HepG2 (cell line): ENCODE measurements around the gene BRCA1. TPM values are rescaled to one million over a fixed set of nuclear protein-coding genes. Genes with fewer than 3 reads are reported as not detected.

Experiments
- DNMT1 ChIP-seq: sonication (generic); formaldehyde crosslinking; IDR thresholded peaks from 2 replicates; pipeline ENCODE4 v1.5.1; 2020; ENCODE audit warnings: mild to moderate bottlenecking, missing genetic modification reagents
- FOSL2 ChIP-seq: sonication (generic); formaldehyde crosslinking; IDR thresholded peaks from 2 replicates; pipeline ENCODE4 v1.4.0; 2020; ENCODE audit warnings: missing genetic modification reagents
- GATA4 ChIP-seq: sonication (generic); IDR thresholded peaks from 2 replicates; pipeline ENCODE4 v1.6.1; 2016; ENCODE audit warnings: antibody characterized with exemption, low read depth, borderline replicate concordance
- MED8 ChIP-seq: sonication (generic); formaldehyde crosslinking; IDR thresholded peaks from 2 replicates; pipeline ENCODE4 v1.8.1; 2023; ENCODE audit warnings: mild to moderate bottlenecking, missing genetic modification reagents; ENCODE audit not compliant: insufficient replicate concordance
- MTF2 ChIP-seq: sonication (generic); formaldehyde crosslinking; IDR thresholded peaks from 2 replicates; pipeline ENCODE4 v1.5.0; 2020; ENCODE audit warnings: missing genetic modification reagents, borderline replicate concordance
- RORA ChIP-seq: sonication (generic); formaldehyde crosslinking; IDR thresholded peaks from 2 replicates; pipeline ENCODE4 v1.5.0; 2020; ENCODE audit warnings: mild to moderate bottlenecking, missing genetic modification reagents, moderate library complexity
- ZNF543 ChIP-seq: sonication (generic); formaldehyde crosslinking; IDR thresholded peaks from 2 replicates; pipeline ENCODE4 v1.4.0; 2020; ENCODE audit warnings: mild to moderate bottlenecking, missing genetic modification reagents
- ZNF749 ChIP-seq: sonication (generic); formaldehyde crosslinking; IDR thresholded peaks from 2 replicates; pipeline ENCODE4 v1.8.0; 2022; ENCODE audit warnings: mild to moderate bottlenecking, missing genetic modification reagents, moderate library complexity, borderline replicate concordance
- ZNF841 ChIP-seq: sonication (generic); formaldehyde crosslinking; IDR thresholded peaks from 2 replicates; pipeline ENCODE4 v1.8.1; 2023; ENCODE audit warnings: missing genetic modification reagents, borderline replicate concordance
- polyA plus RNA-seq, 8 experiments: library from polyadenylated mRNA; depleted of rRNA in 3 of 8; stranded (reverse) in 7 of 8; unstranded in 1 of 8; fragments of >200 nt; fragmentation: Illumina TruSeq in 4 of 8; extraction: Trizol in 4 of 8; gene quantifications; 2 replicates each; pipeline versions ENCODE4 v1.2.1 to v1.2.3, GENCODE V29; 2011 to 2016; ENCODE audit warnings: low read depth in 4 of 8, missing spikeins in 1 of 8, mixed read lengths in 1 of 8; ENCODE audit not compliant: insufficient read depth in 1 of 8
- total RNA-seq, 5 experiments: library from RNA; depleted of rRNA; stranded (reverse); fragments of >200 nt; fragmentation: Illumina TruSeq; extraction: Trizol; gene quantifications; 2 replicates each; pipeline ENCODE4 v1.2.3, GENCODE V29; 2016; ENCODE audit warnings: low read depth in 1 of 5
- TF ChIP-seq, protein P1 (sequence below): sonication (generic); formaldehyde crosslinking; conservative IDR thresholded peaks from 2 replicates; pipeline ENCODE4 v1.8.0; 2022; ENCODE audit warnings: low read depth, missing genetic modification reagents
- TF ChIP-seq, protein P2 (sequence below): sonication (generic); formaldehyde crosslinking; IDR thresholded peaks from 2 replicates; pipeline ENCODE4 v1.4.0; 2020; ENCODE audit warnings: missing genetic modification reagents, mild to moderate bottlenecking, borderline replicate concordance
- TF ChIP-seq, protein P3 (sequence below): sonication (generic); formaldehyde crosslinking; IDR thresholded peaks from 2 replicates; pipeline ENCODE4 v1.4.0; 2020; ENCODE audit warnings: low read depth, missing genetic modification reagents
- TF ChIP-seq, protein P4 (sequence below): sonication (generic); formaldehyde crosslinking; IDR thresholded peaks from 2 replicates; pipeline ENCODE4 v1.5.1; 2020; ENCODE audit warnings: mild to moderate bottlenecking, moderate library complexity, missing genetic modification reagents
- TF ChIP-seq, protein P5 (sequence below): sonication (generic); formaldehyde crosslinking; IDR thresholded peaks from 2 replicates; pipeline ENCODE4 v1.4.0; 2020; ENCODE audit warnings: mild to moderate bottlenecking, missing genetic modification reagents, borderline replicate concordance
- TF ChIP-seq, protein P6 (sequence below): sonication (generic); formaldehyde crosslinking; conservative IDR thresholded peaks from 2 replicates; pipeline ENCODE4 v1.4.0; 2020; ENCODE audit warnings: missing genetic modification reagents

Gene BRCA1
- total and polyA plus RNA-seq, 2 of the 13 experiments (the other 11 are each of a cell fraction or from before 2014, with no cell fraction given) = 13.3 to 37.5 TPM

DNA sequence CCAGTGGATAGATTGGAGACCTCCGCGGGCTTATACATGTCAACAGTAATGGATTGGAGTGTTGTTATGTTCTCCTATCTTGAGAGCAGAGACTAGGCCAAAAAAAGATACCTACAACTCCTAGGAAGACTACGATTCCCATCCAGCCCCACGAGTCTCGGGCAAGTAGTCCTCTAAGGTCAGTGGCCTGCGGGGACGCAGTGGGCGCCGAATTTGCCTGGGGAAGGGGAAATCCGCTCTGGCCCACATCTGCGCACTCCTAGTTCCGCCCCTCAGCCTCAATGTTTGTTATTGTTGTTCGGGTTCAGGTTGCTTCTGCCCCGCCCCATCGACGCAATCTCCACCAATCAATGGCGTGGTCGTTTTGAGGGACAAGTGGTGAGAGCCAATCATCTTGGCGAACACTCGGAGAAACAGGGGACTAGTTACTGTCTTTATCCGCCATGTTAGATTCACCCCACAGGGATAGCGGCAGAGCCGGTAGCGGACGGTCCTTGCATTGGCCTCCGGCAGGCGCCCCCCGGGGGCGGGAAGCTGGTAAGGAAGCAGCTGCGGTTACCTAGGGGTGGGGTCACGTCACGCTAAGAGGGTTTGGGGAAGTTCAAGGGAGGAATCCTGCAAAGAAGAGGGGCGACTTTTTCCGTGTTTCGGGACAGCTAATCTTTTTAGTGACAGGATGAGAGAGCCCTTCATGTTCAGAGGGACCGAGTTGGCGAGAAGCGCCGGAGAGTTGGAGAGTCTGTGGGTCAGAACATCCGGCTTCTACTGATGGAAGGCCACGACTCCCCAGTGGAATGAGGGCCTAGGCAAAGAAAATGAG is 45.8 kb upstream of the BRCA1 start, which contains the start of gene NBR1 (continued):
- TF ChIP-seq, protein P1, sequence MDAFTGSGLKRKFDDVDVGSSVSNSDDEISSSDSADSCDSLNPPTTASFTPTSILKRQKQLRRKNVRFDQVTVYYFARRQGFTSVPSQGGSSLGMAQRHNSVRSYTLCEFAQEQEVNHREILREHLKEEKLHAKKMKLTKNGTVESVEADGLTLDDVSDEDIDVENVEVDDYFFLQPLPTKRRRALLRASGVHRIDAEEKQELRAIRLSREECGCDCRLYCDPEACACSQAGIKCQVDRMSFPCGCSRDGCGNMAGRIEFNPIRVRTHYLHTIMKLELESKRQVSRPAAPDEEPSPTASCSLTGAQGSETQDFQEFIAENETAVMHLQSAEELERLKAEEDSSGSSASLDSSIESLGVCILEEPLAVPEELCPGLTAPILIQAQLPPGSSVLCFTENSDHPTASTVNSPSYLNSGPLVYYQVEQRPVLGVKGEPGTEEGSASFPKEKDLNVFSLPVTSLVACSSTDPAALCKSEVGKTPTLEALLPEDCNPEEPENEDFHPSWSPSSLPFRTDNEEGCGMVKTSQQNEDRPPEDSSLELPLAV (CRISPR knock-in tag) = no peak
- TF ChIP-seq FOSL2 (0 out of 2 replicates have a peak, but pooled peaks have one; percentile 39), ZNF749 (CRISPR knock-in tag) (no peak; the same call in 1 of the 2 replicates), GATA4 (peak; percentile 63; the same call in 1 of the 2 replicates), ZNF841 (CRISPR knock-in tag) (no peak), RORA (CRISPR knock-in tag) (0 out of 2 replicates have a peak, but pooled peaks have one; percentile 50), MTF2 (CRISPR knock-in tag) (no peak), MED8 (no peak), DNMT1 (CRISPR knock-in tag) (no peak; the same call in 1 of the 2 replicates), ZNF543 (no peak)
- TF ChIP-seq, protein P2, sequence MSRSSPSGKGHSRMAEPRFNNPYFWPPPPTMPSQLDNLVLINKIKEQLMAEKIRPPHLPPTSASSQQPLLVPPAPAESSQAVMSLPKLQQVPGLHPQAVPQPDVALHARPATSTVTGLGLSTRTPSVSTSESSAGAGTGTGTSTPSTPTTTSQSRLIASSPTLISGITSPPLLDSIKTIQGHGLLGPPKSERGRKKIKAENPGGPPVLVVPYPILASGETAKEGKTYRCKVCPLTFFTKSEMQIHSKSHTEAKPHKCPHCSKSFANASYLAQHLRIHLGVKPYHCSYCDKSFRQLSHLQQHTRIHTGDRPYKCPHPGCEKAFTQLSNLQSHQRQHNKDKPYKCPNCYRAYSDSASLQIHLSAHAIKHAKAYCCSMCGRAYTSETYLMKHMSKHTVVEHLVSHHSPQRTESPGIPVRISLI (CRISPR knock-in tag) = no peak
- TF ChIP-seq, protein P3, sequence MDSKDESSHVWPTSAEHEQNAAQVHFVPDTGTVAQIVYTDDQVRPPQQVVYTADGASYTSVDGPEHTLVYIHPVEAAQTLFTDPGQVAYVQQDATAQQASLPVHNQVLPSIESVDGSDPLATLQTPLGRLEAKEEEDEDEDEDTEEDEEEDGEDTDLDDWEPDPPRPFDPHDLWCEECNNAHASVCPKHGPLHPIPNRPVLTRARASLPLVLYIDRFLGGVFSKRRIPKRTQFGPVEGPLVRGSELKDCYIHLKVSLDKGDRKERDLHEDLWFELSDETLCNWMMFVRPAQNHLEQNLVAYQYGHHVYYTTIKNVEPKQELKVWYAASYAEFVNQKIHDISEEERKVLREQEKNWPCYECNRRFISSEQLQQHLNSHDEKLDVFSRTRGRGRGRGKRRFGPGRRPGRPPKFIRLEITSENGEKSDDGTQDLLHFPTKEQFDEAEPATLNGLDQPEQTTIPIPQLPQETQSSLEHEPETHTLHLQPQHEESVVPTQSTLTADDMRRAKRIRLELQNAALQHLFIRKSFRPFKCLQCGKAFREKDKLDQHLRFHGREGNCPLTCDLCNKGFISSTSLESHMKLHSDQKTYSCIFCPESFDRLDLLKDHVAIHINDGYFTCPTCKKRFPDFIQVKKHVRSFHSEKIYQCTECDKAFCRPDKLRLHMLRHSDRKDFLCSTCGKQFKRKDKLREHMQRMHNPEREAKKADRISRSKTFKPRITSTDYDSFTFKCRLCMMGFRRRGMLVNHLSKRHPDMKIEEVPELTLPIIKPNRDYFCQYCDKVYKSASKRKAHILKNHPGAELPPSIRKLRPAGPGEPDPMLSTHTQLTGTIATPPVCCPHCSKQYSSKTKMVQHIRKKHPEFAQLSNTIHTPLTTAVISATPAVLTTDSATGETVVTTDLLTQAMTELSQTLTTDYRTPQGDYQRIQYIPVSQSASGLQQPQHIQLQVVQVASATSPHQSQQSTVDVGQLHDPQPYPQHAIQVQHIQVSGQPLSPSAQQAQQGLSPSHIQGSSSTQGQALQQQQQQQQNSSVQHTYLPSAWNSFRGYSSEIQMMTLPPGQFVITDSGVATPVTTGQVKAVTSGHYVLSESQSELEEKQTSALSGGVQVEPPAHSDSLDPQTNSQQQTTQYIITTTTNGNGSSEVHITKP = peak; percentile 24; the same call in 1 of the 2 replicates
- TF ChIP-seq, protein P4, sequence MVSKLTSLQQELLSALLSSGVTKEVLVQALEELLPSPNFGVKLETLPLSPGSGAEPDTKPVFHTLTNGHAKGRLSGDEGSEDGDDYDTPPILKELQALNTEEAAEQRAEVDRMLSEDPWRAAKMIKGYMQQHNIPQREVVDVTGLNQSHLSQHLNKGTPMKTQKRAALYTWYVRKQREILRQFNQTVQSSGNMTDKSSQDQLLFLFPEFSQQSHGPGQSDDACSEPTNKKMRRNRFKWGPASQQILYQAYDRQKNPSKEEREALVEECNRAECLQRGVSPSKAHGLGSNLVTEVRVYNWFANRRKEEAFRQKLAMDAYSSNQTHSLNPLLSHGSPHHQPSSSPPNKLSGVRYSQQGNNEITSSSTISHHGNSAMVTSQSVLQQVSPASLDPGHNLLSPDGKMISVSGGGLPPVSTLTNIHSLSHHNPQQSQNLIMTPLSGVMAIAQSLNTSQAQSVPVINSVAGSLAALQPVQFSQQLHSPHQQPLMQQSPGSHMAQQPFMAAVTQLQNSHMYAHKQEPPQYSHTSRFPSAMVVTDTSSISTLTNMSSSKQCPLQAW (CRISPR knock-in tag) = no peak; the same call in 1 of the 2 replicates
- TF ChIP-seq, protein P5, sequence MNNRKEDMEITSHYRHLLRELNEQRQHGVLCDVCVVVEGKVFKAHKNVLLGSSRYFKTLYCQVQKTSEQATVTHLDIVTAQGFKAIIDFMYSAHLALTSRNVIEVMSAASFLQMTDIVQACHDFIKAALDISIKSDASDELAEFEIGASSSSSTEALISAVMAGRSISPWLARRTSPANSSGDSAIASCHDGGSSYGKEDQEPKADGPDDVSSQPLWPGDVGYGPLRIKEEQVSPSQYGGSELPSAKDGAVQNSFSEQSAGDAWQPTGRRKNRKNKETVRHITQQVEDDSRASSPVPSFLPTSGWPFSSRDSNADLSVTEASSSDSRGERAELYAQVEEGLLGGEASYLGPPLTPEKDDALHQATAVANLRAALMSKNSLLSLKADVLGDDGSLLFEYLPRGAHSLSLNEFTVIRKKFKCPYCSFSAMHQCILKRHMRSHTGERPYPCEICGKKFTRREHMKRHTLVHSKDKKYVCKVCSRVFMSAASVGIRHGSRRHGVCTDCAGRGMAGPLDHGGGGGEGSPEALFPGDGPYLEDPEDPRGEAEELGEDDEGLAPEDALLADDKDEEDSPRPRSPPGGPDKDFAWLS = no peak
- TF ChIP-seq, protein P6, sequence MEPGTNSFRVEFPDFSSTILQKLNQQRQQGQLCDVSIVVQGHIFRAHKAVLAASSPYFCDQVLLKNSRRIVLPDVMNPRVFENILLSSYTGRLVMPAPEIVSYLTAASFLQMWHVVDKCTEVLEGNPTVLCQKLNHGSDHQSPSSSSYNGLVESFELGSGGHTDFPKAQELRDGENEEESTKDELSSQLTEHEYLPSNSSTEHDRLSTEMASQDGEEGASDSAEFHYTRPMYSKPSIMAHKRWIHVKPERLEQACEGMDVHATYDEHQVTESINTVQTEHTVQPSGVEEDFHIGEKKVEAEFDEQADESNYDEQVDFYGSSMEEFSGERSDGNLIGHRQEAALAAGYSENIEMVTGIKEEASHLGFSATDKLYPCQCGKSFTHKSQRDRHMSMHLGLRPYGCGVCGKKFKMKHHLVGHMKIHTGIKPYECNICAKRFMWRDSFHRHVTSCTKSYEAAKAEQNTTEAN (CRISPR knock-in tag) = 0 out of 2 replicates have a peak, but pooled peaks have one; percentile 26
